Measurements from ENCODE around the gene GRM5.

- TF ChIP-seq, protein P1, sequence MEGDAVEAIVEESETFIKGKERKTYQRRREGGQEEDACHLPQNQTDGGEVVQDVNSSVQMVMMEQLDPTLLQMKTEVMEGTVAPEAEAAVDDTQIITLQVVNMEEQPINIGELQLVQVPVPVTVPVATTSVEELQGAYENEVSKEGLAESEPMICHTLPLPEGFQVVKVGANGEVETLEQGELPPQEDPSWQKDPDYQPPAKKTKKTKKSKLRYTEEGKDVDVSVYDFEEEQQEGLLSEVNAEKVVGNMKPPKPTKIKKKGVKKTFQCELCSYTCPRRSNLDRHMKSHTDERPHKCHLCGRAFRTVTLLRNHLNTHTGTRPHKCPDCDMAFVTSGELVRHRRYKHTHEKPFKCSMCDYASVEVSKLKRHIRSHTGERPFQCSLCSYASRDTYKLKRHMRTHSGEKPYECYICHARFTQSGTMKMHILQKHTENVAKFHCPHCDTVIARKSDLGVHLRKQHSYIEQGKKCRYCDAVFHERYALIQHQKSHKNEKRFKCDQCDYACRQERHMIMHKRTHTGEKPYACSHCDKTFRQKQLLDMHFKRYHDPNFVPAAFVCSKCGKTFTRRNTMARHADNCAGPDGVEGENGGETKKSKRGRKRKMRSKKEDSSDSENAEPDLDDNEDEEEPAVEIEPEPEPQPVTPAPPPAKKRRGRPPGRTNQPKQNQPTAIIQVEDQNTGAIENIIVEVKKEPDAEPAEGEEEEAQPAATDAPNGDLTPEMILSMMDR (IDR thresholded peaks at IDR 0.05) = no peak
- TF ChIP-seq POLR2A (IDR thresholded peaks at IDR 0.05) = no peak
These were observed 255.2 kb downstream of the GRM5 start for GRCh38 chr11:88810420-88811097.

Data from thyroid gland (tissue), 4 donors.